PFSK-1 (cell line): ENCODE results near the gene DDX53.

Source experiments
- FOXP2 ChIP-seq: optimal IDR thresholded peaks from 2 replicates; pipeline ENCODE3; 2011; ENCODE audit warnings: borderline replicate concordance, control low read depth, inconsistent platforms; ENCODE audit not compliant: insufficient read depth; ENCODE audit errors: extremely low read length, extremely low read depth
- POLR2AphosphoS5 ChIP-seq: IDR thresholded peaks from 2 replicates; pipeline ENCODE4 v1.6.1; 2012; ENCODE audit warnings: low read depth, mild to moderate bottlenecking, control low read depth, low read length, moderate library complexity
- SIN3A ChIP-seq: IDR thresholded peaks from 2 replicates; pipeline ENCODE4 v1.6.1; 2012; ENCODE audit warnings: mild to moderate bottlenecking, low read length, moderate library complexity, borderline replicate concordance; ENCODE audit not compliant: insufficient read depth
- TAF1 ChIP-seq: IDR thresholded peaks from 2 replicates; pipeline ENCODE4 v1.6.1; 2012; ENCODE audit warnings: low read length, control low read depth, borderline replicate concordance; ENCODE audit not compliant: insufficient read depth
- TF ChIP-seq, protein P1 (sequence below), 2 experiments: IDR thresholded peaks; 2 replicates each; pipeline versions ENCODE4 v1.6.1 to v1.8.0; 2011 to 2012; ENCODE audit warnings: low read depth in 2 of 2, low read length in 2 of 2, control low read depth in 1 of 2, inconsistent platforms in 1 of 2, mild to moderate bottlenecking in 1 of 2, moderate library complexity in 1 of 2; ENCODE audit not compliant: insufficient read depth in 1 of 2

Gene DDX53

DNA sequence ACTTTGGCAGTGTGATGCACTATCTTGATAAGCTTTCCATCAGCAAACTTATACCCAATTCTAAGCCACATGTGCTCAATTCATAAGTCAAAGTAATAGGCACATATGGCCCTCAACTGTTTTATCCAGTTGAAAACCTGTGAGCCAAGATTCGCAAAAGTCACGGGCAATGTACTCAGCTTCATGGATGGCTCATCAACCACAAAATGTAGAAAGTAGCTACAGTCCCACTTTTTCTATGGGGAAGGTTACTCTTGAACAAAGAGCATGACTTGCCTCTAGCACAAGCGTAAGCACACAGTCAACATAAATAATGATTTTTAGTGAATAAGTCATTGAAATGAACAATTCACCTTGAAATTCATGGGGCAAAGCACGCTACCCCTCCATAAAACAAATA lies 25.1 kb upstream of the DDX53 start:
- TF ChIP-seq FOXP2 (no peak), SIN3A (no peak), POLR2AphosphoS5 (no peak), TAF1 (no peak)
- TF ChIP-seq, protein P1, sequence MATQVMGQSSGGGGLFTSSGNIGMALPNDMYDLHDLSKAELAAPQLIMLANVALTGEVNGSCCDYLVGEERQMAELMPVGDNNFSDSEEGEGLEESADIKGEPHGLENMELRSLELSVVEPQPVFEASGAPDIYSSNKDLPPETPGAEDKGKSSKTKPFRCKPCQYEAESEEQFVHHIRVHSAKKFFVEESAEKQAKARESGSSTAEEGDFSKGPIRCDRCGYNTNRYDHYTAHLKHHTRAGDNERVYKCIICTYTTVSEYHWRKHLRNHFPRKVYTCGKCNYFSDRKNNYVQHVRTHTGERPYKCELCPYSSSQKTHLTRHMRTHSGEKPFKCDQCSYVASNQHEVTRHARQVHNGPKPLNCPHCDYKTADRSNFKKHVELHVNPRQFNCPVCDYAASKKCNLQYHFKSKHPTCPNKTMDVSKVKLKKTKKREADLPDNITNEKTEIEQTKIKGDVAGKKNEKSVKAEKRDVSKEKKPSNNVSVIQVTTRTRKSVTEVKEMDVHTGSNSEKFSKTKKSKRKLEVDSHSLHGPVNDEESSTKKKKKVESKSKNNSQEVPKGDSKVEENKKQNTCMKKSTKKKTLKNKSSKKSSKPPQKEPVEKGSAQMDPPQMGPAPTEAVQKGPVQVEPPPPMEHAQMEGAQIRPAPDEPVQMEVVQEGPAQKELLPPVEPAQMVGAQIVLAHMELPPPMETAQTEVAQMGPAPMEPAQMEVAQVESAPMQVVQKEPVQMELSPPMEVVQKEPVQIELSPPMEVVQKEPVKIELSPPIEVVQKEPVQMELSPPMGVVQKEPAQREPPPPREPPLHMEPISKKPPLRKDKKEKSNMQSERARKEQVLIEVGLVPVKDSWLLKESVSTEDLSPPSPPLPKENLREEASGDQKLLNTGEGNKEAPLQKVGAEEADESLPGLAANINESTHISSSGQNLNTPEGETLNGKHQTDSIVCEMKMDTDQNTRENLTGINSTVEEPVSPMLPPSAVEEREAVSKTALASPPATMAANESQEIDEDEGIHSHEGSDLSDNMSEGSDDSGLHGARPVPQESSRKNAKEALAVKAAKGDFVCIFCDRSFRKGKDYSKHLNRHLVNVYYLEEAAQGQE (IDR thresholded peaks at IDR 0.05; ENCODE audit: insufficient read depth in 1 of 2, low read depth in 2 of 2, low read length in 2 of 2) = no peak

DNA sequence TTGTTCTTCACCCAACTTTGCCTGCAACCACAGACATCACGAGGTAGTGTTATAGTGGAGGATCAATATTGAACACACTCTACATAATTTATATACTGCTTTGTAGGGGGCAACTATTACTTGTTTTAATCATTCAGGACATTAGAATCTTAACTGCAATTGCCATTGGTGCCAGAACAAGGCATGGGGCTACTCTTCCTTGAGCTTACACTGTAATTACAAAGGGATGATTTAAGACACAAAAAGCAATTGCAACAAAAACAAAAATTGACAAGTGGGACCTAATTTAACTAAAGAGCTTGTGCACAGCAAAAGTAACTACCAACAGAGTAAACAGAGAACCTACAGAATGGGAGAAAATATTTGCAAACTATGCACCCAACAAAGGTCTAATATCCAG lies 24.0 kb upstream of the DDX53 start:
- TF ChIP-seq, protein P1 (IDR thresholded peaks at IDR 0.05; ENCODE audit: insufficient read depth in 1 of 2, low read depth in 2 of 2, low read length in 2 of 2) = no peak
- no peak for TF ChIP-seq TAF1
- TF ChIP-seq FOXP2 = no peak
- TF ChIP-seq POLR2AphosphoS5 = no peak
- TF ChIP-seq SIN3A = no peak

DNA sequence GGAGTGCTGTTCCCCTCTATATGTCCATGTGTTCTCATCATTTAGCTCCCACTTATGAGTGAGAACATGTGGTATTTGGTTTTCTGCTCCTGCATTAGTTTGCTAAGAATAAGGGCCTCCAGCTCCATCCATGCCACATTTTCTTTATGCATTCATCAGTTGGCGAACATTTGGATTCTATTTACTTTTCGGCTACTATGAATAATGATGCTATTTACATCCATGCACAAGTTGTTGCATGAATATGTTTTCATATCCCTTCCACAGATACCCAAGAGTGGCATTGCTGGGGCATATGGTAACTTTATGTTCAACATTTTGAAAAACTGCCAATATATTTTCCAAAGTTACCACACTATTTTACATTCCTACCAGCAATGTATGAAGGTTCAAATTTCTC lies 13.8 kb upstream of the DDX53 start:
- TF ChIP-seq TAF1 = no peak
- TF ChIP-seq POLR2AphosphoS5 = no peak
- TF ChIP-seq FOXP2 = no peak
- TF ChIP-seq, protein P1 (IDR thresholded peaks at IDR 0.05; ENCODE audit: insufficient read depth in 1 of 2, low read depth in 2 of 2, low read length in 2 of 2) = no peak
- TF ChIP-seq SIN3A = no peak

DNA sequence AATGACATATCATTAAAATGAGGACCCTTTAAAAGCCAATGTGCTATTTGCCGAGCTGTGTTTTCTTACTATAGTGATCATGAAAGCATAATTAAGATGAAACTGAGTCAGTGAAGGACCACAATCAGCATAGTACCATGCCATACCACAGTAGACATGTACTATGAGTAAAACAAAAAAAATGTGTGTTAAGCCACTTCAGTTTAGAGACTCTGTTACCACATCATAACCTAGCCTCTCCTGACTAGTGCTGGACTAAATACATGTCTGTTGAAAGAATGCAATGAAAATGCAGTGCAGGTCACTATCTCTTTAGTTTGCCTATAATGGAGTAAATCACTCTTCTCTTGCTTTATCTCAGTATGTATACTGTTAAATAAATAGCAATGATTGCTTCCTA lies 12.3 kb upstream of the DDX53 start:
- TF ChIP-seq, protein P1 (IDR thresholded peaks at IDR 0.05; ENCODE audit: insufficient read depth in 1 of 2, low read depth in 2 of 2, low read length in 2 of 2) = no peak
- TF ChIP-seq FOXP2 (no peak), SIN3A (no peak), TAF1 (no peak), POLR2AphosphoS5 (no peak)

DNA sequence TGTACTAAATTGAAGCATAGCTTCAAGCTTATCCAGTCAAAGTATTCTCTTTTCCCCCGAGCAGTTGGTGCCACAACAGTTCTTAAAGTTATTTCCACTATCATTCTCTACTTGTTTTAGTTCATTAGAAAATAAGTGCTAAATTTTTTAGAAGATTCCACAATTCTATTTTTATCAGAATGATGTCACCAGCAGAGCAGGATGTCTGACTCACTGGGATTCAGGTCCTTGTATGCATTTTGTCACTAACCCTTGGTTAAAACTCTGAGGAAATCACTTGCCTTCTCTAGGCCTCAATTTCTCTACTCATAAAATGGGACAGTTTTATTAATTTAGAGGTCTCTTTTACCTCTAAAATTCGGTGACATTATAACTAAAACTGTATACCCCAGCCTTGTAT lies 3.4 kb downstream of the DDX53 start:
- TF ChIP-seq, protein P1 (IDR thresholded peaks at IDR 0.05; ENCODE audit: insufficient read depth in 1 of 2, low read depth in 2 of 2, low read length in 2 of 2) = no peak
- no peak for TF ChIP-seq POLR2AphosphoS5
- no peak for TF ChIP-seq SIN3A
- TF ChIP-seq FOXP2 = no peak
- no peak for TF ChIP-seq TAF1
